Epithelial cell of esophagus (primary cell): ENCODE data around the gene RBM44.

Experiments used
- DNase-seq: peaks from one replicate; pipeline ENCODE4 v3.0.0; 2010; ENCODE audit warnings: low read depth
- H3K4me3 ChIP-seq: 2 replicates; pipeline ENCODE4 v1.5.1; 2011; ENCODE audit warnings: mild to moderate bottlenecking, low read length, control low read depth
- CTCF ChIP-seq: IDR thresholded peaks from 2 replicates; pipeline ENCODE4 v1.5.1; 2011; ENCODE audit warnings: low read depth, mild to moderate bottlenecking, low read length, control low read depth, inconsistent platforms; ENCODE audit not compliant: insufficient read depth; ENCODE audit errors: missing control alignments

The RBM44 gene

GRCh38 chr2:237815637-237816036 is 17.1 kb downstream of the RBM44 start:
- no peak for TF ChIP-seq CTCF
- H3K4me3 ChIP-seq, result no peak overlapping the region
- no peak for DNase-seq

GRCh38 chr2:237816531-237816930 is 18.0 kb downstream of the RBM44 start:
- no peak overlapping the region for H3K4me3 ChIP-seq
- TF ChIP-seq CTCF, result no peak
- no peak for DNase-seq

- TF ChIP-seq CTCF, result no peak
- H3K4me3 ChIP-seq, result no peak overlapping the region
- peak; percentile 75 for DNase-seq
Observed at GRCh38 chr2:237818066-237818473, 19.5 kb downstream of the RBM44 start.

DNA sequence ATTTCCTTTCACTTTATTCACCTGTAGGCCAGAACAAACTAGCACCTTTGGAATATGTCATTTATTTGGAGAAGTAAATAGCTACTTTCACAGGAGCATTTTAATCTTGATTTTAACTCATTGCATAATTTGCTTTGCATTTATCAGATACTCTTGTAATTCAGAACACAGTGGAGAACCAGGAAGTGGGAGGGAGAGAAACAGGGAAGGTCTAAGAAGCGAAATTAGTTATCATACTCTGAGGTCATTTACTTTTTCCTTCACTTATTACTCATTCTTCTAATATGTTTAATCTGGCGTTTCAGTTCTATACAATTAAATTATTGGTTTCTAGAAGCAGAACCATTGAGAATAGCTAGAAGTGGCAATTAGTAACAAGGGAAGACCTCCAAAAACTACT is 20.7 kb downstream of the RBM44 start:
- no peak overlapping the region for H3K4me3 ChIP-seq
- peak; percentile 33 for DNase-seq
- TF ChIP-seq CTCF, result no peak

DNA sequence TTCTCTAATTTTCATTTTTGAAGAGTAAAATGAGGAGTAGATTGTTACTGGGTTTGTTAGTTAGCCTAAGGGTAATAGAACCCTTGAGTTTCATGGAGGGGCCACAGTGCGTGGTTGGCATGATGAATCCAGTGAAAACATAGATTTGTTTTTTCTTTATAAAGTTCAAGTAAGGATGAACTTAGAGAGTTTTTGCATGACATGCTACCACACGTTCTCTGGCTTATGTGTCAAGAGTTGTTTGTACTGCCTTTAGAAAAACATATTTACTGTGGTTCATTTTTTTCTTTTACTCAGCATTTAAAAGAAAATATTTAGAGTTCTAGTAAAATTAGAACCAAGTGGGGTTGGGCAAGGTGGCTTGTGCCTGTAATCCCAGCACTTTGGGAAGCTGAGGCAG is 21.8 kb downstream of the RBM44 start:
- no peak overlapping the region for H3K4me3 ChIP-seq
- TF ChIP-seq CTCF, result no peak
- DNase-seq, result peak; percentile 60

DNA sequence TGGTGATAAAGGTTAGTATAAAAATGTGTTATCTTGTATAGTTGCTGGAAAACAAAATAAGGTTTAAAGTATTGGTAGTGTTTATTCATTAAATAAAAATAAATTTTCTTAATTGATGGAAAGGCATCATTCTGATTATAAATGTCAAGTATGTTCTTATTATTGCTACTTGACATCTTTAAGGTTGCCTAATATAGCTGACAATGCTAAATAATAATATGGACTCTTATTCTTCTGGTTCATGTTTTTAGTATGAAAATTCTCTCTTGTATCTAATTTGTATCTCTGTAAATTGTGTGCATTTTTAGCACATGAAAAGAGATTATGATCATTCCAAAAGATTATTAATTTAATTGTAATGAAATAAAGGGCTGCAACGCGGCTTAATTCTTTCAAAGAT is 25.0 kb downstream of the RBM44 start:
- no peak for DNase-seq
- no peak for TF ChIP-seq CTCF
- H3K4me3 ChIP-seq, result no peak overlapping the region

DNA sequence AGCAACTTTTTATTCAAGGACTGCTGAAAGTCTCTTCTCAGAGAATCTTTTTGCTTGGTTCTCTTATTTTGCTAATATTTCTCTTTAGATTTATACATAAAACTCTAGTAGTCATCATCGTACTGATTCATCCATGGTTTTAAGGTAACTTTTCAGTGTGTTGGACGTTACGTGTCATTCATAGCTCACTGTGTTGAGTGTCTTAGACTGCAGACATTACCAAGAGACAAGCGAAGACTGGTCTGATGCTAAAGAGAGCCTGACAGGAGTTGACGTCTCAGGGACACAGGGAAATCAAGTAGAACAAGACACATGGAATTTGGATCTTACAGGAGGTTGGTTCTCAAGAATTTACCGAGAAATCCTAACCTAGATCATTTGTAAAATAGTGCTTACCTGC is 25.5 kb downstream of the RBM44 start:
- no peak for TF ChIP-seq CTCF
- no peak overlapping the region for H3K4me3 ChIP-seq

More for the DNA sequence above, 25.5 kb downstream of the RBM44 start:
- peak; percentile 53 for DNase-seq
